Activated T-helper 17 cell treated with anti-CD3 and anti-CD28 coated beads, Interleukin-2, amount 50 U/mL, for 72 hours (primary cell): ENCODE results near the gene SPATA12. TPM values are rescaled to one million over a fixed set of nuclear protein-coding genes. Genes with fewer than 3 reads are reported as not detected.

Experiments
- ATAC-seq: fragments of 150-1000 bp; cut with Tn5 transposase; replicated peaks from 2 replicates; pipeline ENCODE4 v1.10.0; 2021; ENCODE audit warnings: mild to moderate bottlenecking, moderate library complexity
- H3K27ac Mint-ChIP-seq: one replicate; pipeline ENCODE4 v1.8.0; 2022; ENCODE audit warnings: mixed read lengths
- H3K27me3 Mint-ChIP-seq: one replicate; pipeline ENCODE4 v1.8.0; 2022; ENCODE audit warnings: mixed read lengths
- H3K36me3 Mint-ChIP-seq: one replicate; pipeline ENCODE4 v1.8.0; 2022; ENCODE audit warnings: low read depth, mild to moderate bottlenecking, mixed read lengths
- H3K4me1 Mint-ChIP-seq: one replicate; pipeline ENCODE4 v1.8.0; 2022; ENCODE audit warnings: mixed read lengths
- H3K4me3 Mint-ChIP-seq: one replicate; pipeline ENCODE4 v1.8.0; 2022; ENCODE audit warnings: mild to moderate bottlenecking, mixed read lengths
- H3K9me3 Mint-ChIP-seq: one replicate; pipeline ENCODE4 v1.8.0; 2022; ENCODE audit warnings: mixed read lengths
- total RNA-seq, 2 donors: library from RNA; stranded (reverse); gene quantifications; one replicate each; pipeline ENCODE4 v1.2.3, GENCODE V29; 2022

Gene SPATA12, protein sequence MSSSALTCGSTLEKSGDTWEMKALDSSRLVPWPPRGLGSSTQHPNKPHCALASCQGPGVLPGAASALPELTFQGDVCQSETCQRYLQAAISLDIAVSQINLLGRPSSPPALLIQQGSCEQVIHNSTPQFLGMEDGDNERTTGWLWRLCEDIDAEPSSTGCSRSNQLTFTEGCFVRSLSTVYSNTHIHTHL
- total RNA-seq = not detected

DNA sequence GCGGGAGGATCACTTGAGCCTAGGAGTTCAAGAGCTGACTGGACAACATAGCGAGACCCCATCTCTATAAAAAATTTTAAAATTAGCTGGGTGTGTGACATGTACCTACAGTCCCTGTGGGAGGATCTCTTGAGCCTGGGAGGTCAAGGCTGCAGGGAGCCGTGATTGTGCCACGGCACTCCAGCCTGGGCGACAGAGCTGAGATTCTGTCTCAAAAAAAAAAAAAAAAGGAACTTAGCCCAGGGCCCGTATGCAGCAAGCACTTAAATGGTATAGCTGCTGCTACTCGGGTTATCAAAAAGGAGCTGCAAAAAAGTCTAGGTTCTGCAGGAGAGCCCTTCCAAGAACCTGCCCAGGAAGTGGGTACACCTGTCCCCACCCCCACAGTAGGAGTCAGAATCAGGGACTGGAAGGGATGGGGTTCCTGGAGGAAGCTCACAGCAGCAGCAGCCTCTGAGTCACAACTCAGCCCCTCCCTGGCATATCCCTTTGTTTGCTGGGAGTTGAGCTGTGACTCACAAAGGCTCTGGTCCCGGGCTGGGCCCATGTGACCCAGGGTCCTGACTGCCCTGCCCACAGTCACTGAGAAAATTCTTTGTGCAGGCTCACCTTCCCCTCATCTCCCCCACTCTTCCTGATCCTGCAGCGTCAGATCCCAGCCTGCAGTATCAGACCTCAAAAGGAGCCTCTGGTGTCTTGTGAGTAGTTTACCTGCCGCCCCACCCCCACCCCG lies at the start of gene SPATA12:
TSS of gene SPATA12 (plus strand) at position 576 of the 733 bp plus-strand sequence. CDS start 13,031 bp downstream, outside the sequence.
- H3K9me3 Mint-ChIP-seq = no peaks in the 10 kb centered on the region
- peaks cover 19% of the 10 kb centered on the region for H3K27me3 Mint-ChIP-seq
- H3K4me1 Mint-ChIP-seq = no peaks in the 10 kb centered on the region
- no peaks in the 10 kb centered on the region for H3K36me3 Mint-ChIP-seq
- H3K4me3 Mint-ChIP-seq = no peak within 1 kb of the TSS
- peak; percentile 31 for ATAC-seq
- no peak within 1 kb of the TSS for H3K27ac Mint-ChIP-seq

DNA sequence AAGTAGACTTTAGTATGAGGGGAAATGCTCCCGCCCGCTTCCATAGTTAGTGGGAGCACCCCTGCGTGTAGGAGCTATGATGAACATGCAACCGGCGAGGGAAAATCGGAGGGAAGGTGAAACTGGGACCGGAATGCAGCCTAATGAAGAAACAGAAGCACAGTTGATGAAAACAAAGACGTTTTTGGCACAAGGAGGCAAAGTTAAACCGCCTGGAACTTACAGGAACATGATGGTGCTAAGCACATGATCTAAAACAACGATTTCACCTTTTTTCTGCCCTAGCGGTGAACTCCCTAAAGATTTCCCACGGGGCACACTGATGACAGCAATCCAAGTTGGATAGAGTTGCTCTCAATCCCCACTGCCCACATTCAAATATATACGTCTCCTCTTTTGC lies 49.4 kb upstream of the SPATA12 start:
- Mint-ChIP-seq H3K27me3 (peaks cover 5% of the 10 kb centered on the region), H3K4me1 (peaks cover 4% of the 10 kb centered on the region), H3K36me3 (no peaks in the 10 kb centered on the region), H3K9me3 (no peaks in the 10 kb centered on the region), H3K4me3 (no peak overlapping the region), H3K27ac (no peak overlapping the region)
- ATAC-seq = no peak

GRCh38 chr3:57012847-57013246 lies 47.6 kb upstream of the SPATA12 start:
- Mint-ChIP-seq H3K9me3 (no peaks in the 10 kb centered on the region), H3K27ac (no peak overlapping the region), H3K36me3 (no peaks in the 10 kb centered on the region), H3K27me3 (peaks cover 15% of the 10 kb centered on the region), H3K4me3 (no peak overlapping the region), H3K4me1 (no peaks in the 10 kb centered on the region)
- ATAC-seq = no peak

DNA sequence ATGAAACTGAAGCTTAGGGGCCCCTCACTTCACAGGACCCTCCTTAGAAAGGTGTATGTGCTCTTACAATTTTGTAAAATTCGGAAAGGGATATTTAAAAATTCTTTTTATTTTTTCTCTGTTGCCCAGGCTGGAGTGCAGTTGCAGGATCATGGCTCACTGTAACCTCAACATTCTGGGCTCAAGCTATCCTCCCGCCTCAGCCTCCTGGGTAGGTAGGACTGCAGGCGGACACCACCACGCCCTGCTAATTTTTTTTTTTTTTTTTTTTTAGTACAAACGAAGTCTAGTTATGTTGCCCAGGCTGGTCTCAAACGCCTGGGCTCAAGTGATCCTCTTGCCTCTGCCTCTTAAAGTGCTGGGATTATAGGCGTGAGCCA lies 45.1 kb upstream of the SPATA12 start:
- no peak for ATAC-seq
- no peaks in the 10 kb centered on the region for H3K9me3 Mint-ChIP-seq
- H3K27me3 Mint-ChIP-seq = peaks cover 18% of the 10 kb centered on the region
- H3K27ac Mint-ChIP-seq = no peak overlapping the region
- no peaks in the 10 kb centered on the region for H3K36me3 Mint-ChIP-seq
- no peak overlapping the region for H3K4me3 Mint-ChIP-seq
- no peaks in the 10 kb centered on the region for H3K4me1 Mint-ChIP-seq

- Mint-ChIP-seq H3K4me3 (no peak overlapping the region), H3K36me3 (no peaks in the 10 kb centered on the region), H3K9me3 (no peaks in the 10 kb centered on the region), H3K4me1 (no peaks in the 10 kb centered on the region), H3K27me3 (peaks cover 18% of the 10 kb centered on the region), H3K27ac (no peak overlapping the region)
- ATAC-seq = no peak
Measured at GRCh38 chr3:57015912-57016311, 44.6 kb upstream of the SPATA12 start.

DNA sequence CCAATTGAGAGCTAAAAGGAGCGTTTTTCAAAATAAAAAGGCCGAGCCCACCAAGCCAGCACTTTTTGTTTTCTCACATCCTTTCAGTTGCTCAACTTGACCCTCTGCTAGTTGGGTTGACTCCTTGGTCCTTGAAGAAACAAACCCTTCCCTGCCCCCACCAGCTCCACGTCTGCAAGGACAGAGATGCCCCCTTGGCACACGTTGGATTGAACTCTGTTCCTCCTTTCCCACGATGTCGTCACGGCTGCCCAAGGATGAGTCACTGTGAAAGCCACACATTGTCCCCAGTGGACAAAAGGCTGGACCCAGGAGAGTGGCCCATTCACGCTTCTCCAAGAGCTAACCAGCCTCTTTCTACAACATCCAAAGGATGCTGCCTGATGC lies 43.0 kb upstream of the SPATA12 start:
- peaks cover 18% of the 10 kb centered on the region for H3K27me3 Mint-ChIP-seq
- H3K4me1 Mint-ChIP-seq = no peaks in the 10 kb centered on the region
- H3K4me3 Mint-ChIP-seq = no peak overlapping the region
- ATAC-seq = no peak
- no peaks in the 10 kb centered on the region for H3K36me3 Mint-ChIP-seq
- H3K9me3 Mint-ChIP-seq = no peaks in the 10 kb centered on the region
- H3K27ac Mint-ChIP-seq = no peak overlapping the region

- no peaks in the 10 kb centered on the region for H3K4me1 Mint-ChIP-seq
- ATAC-seq = no peak
- no peaks in the 10 kb centered on the region for H3K9me3 Mint-ChIP-seq
- H3K36me3 Mint-ChIP-seq = no peaks in the 10 kb centered on the region
- H3K27ac Mint-ChIP-seq = no peak overlapping the region
- peaks cover 23% of the 10 kb centered on the region for H3K27me3 Mint-ChIP-seq
- H3K4me3 Mint-ChIP-seq = no peak overlapping the region
Measured at GRCh38 chr3:57018246-57018645, 42.2 kb upstream of the SPATA12 start.

GRCh38 chr3:57019057-57019456 lies 41.4 kb upstream of the SPATA12 start:
- no peak overlapping the region for H3K27ac Mint-ChIP-seq
- H3K9me3 Mint-ChIP-seq = no peaks in the 10 kb centered on the region
- H3K27me3 Mint-ChIP-seq = peaks cover 30% of the 10 kb centered on the region
- no peak overlapping the region for H3K4me3 Mint-ChIP-seq
- no peaks in the 10 kb centered on the region for H3K36me3 Mint-ChIP-seq
- no peaks in the 10 kb centered on the region for H3K4me1 Mint-ChIP-seq
- no peak for ATAC-seq

- no peak overlapping the region for H3K4me3 Mint-ChIP-seq
- ATAC-seq = no peak
- no peaks in the 10 kb centered on the region for H3K36me3 Mint-ChIP-seq
- no peaks in the 10 kb centered on the region for H3K9me3 Mint-ChIP-seq
- no peaks in the 10 kb centered on the region for H3K4me1 Mint-ChIP-seq
- H3K27me3 Mint-ChIP-seq = peaks cover 20% of the 10 kb centered on the region
- no peak overlapping the region for H3K27ac Mint-ChIP-seq
Measured at GRCh38 chr3:57025237-57025636, 35.2 kb upstream of the SPATA12 start.

GRCh38 chr3:57026944-57027343 lies 33.5 kb upstream of the SPATA12 start:
- ATAC-seq = no peak
- no peaks in the 10 kb centered on the region for H3K4me1 Mint-ChIP-seq

GRCh38 chr3:57029383-57029782 lies 31.1 kb upstream of the SPATA12 start:
- Mint-ChIP-seq H3K27ac (no peak overlapping the region), H3K9me3 (no peaks in the 10 kb centered on the region), H3K27me3 (peaks cover 8% of the 10 kb centered on the region), H3K4me3 (no peak overlapping the region), H3K36me3 (no peaks in the 10 kb centered on the region), H3K4me1 (no peaks in the 10 kb centered on the region)
- ATAC-seq = no peak

More at GRCh38 chr3:57026944-57027343, 33.5 kb upstream of the SPATA12 start:
- H3K9me3 Mint-ChIP-seq = no peaks in the 10 kb centered on the region
- peaks cover 20% of the 10 kb centered on the region for H3K27me3 Mint-ChIP-seq
- no peak overlapping the region for H3K27ac Mint-ChIP-seq
- H3K36me3 Mint-ChIP-seq = no peaks in the 10 kb centered on the region
- H3K4me3 Mint-ChIP-seq = no peak overlapping the region

DNA sequence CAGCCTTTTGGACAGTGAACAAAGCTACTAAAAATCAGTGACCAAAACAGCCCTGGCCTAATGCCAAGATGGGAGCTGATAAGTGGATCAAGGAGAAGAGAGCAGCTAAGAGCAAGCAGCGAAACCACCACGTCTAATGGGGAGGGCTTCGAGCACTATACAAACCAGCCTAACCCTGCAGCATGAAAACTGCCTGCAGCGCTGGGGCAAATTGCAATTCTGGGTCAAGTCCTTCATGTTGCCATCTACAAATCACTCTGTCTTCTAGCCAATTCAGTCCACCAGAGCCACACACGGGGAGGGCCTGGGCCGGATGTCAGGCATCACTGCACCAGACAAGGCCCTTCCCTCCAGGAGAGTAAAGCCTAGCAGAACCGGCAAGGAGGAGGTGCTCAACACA lies 30.5 kb upstream of the SPATA12 start:
- H3K9me3 Mint-ChIP-seq = no peaks in the 10 kb centered on the region
- no peaks in the 10 kb centered on the region for H3K36me3 Mint-ChIP-seq
- no peak for ATAC-seq
- no peak overlapping the region for H3K4me3 Mint-ChIP-seq
- H3K27ac Mint-ChIP-seq = no peak overlapping the region
- peaks cover 6% of the 10 kb centered on the region for H3K27me3 Mint-ChIP-seq
- no peaks in the 10 kb centered on the region for H3K4me1 Mint-ChIP-seq

DNA sequence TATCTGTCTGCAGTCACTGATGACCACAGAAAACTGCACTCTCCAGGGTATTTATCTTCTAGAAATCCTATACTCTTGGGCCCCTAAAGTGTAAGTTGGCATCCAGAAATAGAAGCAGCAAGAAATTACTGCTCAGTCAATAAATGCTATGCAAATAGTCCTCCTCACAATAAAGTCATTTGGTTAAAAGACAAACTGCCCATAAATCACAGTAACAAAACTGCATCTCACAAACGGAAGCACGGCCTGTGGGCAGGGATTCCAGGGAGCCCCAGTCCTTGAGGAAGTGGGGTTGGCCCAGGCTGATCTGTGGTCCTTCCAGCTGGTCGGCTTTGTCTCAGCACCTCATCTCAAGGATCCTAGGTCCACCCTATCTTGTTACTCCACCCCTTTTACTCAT lies 29.7 kb upstream of the SPATA12 start:
- H3K4me1 Mint-ChIP-seq = no peaks in the 10 kb centered on the region
- H3K4me3 Mint-ChIP-seq = no peak overlapping the region
- H3K36me3 Mint-ChIP-seq = no peaks in the 10 kb centered on the region
- H3K27me3 Mint-ChIP-seq = peaks cover 2% of the 10 kb centered on the region
- H3K27ac Mint-ChIP-seq = no peak overlapping the region
- no peak for ATAC-seq
- no peaks in the 10 kb centered on the region for H3K9me3 Mint-ChIP-seq

- no peak overlapping the region for H3K4me3 Mint-ChIP-seq
- no peaks in the 10 kb centered on the region for H3K27me3 Mint-ChIP-seq
- no peaks in the 10 kb centered on the region for H3K4me1 Mint-ChIP-seq
- no peaks in the 10 kb centered on the region for H3K9me3 Mint-ChIP-seq
- no peaks in the 10 kb centered on the region for H3K36me3 Mint-ChIP-seq
- H3K27ac Mint-ChIP-seq = no peak overlapping the region
- no peak for ATAC-seq
Measured at GRCh38 chr3:57031631-57032541, 28.6 kb upstream of the SPATA12 start.

- no peaks in the 10 kb centered on the region for H3K9me3 Mint-ChIP-seq
- H3K36me3 Mint-ChIP-seq = no peaks in the 10 kb centered on the region
- no peak overlapping the region for H3K4me3 Mint-ChIP-seq
- ATAC-seq = no peak
- peaks cover 21% of the 10 kb centered on the region for H3K27me3 Mint-ChIP-seq
- H3K4me1 Mint-ChIP-seq = no peaks in the 10 kb centered on the region
- no peak overlapping the region for H3K27ac Mint-ChIP-seq
Measured at GRCh38 chr3:57036952-57037351, 23.5 kb upstream of the SPATA12 start.
